Stimulated activated CD4-positive, alpha-beta T cell treated with anti-CD3 and anti-CD28 coated beads, Interleukin-15, amount 100 ng/mL, for 24 hours (primary cell): ENCODE data around the gene UGT1A6.

Experiments used
- DNase-seq: peaks from one replicate; pipeline ENCODE4 v3.0.0-alpha.2; 2020

UGT1A6 gene

GRCh38 chr2:233822101-233822771 lies 129.5 kb downstream of the UGT1A6 start:
- no peak for DNase-seq
